H9 (cell line): ENCODE data around the gene CCDC70. TPM values are rescaled to one million over a fixed set of nuclear protein-coding genes. Genes with fewer than 3 reads are reported as not detected.

ENCODE experiments used
- DNase-seq: peaks from one replicate; pipeline ENCODE4 v3.0.0-alpha.2; 2017
- H2AFZ ChIP-seq: one replicate; pipeline ENCODE4 v1.6.1; 2013; ENCODE audit warnings: mild to moderate bottlenecking, low read length, control low read depth, moderate library complexity
- H2AK5ac ChIP-seq: 2 replicates; pipeline ENCODE4 v1.6.1; 2013; ENCODE audit warnings: low read length, control low read depth, mixed read lengths; ENCODE audit not compliant: insufficient read length
- H2BK120ac ChIP-seq: one replicate; pipeline ENCODE4 v1.6.1; 2013; ENCODE audit warnings: low read depth, mild to moderate bottlenecking, low read length, control low read depth, inconsistent platforms; ENCODE audit not compliant: poor library complexity, severe bottlenecking
- H2BK12ac ChIP-seq: 2 replicates; pipeline ENCODE4 v1.6.1; 2013; ENCODE audit warnings: low read length, control low read depth, mixed read lengths, low read depth; ENCODE audit not compliant: insufficient read length
- H2BK15ac ChIP-seq: 2 replicates; pipeline ENCODE4 v1.6.1; 2013; ENCODE audit warnings: low read depth, low read length, control low read depth
- H2BK20ac ChIP-seq: one replicate; pipeline ENCODE4 v1.6.1; 2013; ENCODE audit warnings: low read depth, mild to moderate bottlenecking, low read length, control low read depth, inconsistent platforms; ENCODE audit not compliant: poor library complexity, severe bottlenecking
- H2BK5ac ChIP-seq: 2 replicates; pipeline ENCODE4 v1.6.1; 2013; ENCODE audit warnings: low read length, control low read depth, mixed read lengths; ENCODE audit not compliant: insufficient read length
- H3K14ac ChIP-seq: 2 replicates; pipeline ENCODE4 v1.6.1; 2013; ENCODE audit warnings: low read length, control low read depth; ENCODE audit not compliant: insufficient read depth
- H3K18ac ChIP-seq: 2 replicates; pipeline ENCODE4 v1.6.1; 2013; ENCODE audit warnings: low read depth, mild to moderate bottlenecking, mixed read lengths, low read length, control low read depth; ENCODE audit not compliant: insufficient read length
- H3K23ac ChIP-seq: 2 replicates; pipeline ENCODE4 v1.6.1; 2013; ENCODE audit warnings: low read length, control low read depth, mixed read lengths, low read depth; ENCODE audit not compliant: insufficient read length
- H3K23me2 ChIP-seq: 2 replicates; pipeline ENCODE4 v1.6.1; 2013; ENCODE audit warnings: low read depth, mild to moderate bottlenecking, mixed read lengths, low read length, control low read depth; ENCODE audit not compliant: insufficient read length, poor library complexity, severe bottlenecking
- H3K27ac ChIP-seq: 2 replicates; pipeline ENCODE4 v1.5.1; 2013; ENCODE audit warnings: low read length, control low read depth, mixed read lengths, low read depth; ENCODE audit not compliant: insufficient read length
- H3K27me3 ChIP-seq: 2 replicates; pipeline ENCODE4 v1.6.1; 2013; ENCODE audit warnings: low read length, control low read depth, inconsistent platforms; ENCODE audit not compliant: insufficient read depth
- H3K4ac ChIP-seq: 2 replicates; pipeline ENCODE4 v1.6.1; 2013; ENCODE audit warnings: low read depth, mild to moderate bottlenecking, control low read depth, inconsistent platforms, low read length, moderate library complexity
- H3K4me1 ChIP-seq: 2 replicates; pipeline ENCODE4 v1.6.1; 2013; ENCODE audit warnings: low read length, control low read depth, inconsistent platforms; ENCODE audit not compliant: insufficient read depth
- H3K4me2 ChIP-seq: 2 replicates; pipeline ENCODE4 v1.6.1; 2013; ENCODE audit warnings: low read length, control low read depth, mixed read lengths; ENCODE audit not compliant: insufficient read length, insufficient read depth
- H3K56ac ChIP-seq: 2 replicates; pipeline ENCODE4 v1.6.1; 2013; ENCODE audit warnings: low read depth, mild to moderate bottlenecking, mixed read lengths, low read length, control low read depth; ENCODE audit not compliant: insufficient read length
- H3K79me1 ChIP-seq: 2 replicates; pipeline ENCODE4 v1.6.1; 2013; ENCODE audit warnings: low read depth, mild to moderate bottlenecking, moderate library complexity, low read length, control low read depth, inconsistent platforms; ENCODE audit not compliant: insufficient read depth, poor library complexity, severe bottlenecking
- H3K79me2 ChIP-seq: 2 replicates; pipeline ENCODE4 v1.6.1; 2013; ENCODE audit warnings: low read length, control low read depth, inconsistent platforms; ENCODE audit not compliant: insufficient read depth
- H3K9ac ChIP-seq: 2 replicates; pipeline ENCODE4 v1.6.1; 2013; ENCODE audit warnings: low read length, control low read depth, mixed read lengths; ENCODE audit not compliant: insufficient read length; ENCODE audit errors: extremely low read depth
- H3K9me3 ChIP-seq: one replicate; pipeline ENCODE4 v1.6.1; 2013; ENCODE audit warnings: low read depth, low read length, inconsistent platforms; ENCODE audit not compliant: control insufficient read depth
- H3T11ph ChIP-seq: one replicate; pipeline ENCODE4 v1.6.1; 2013; ENCODE audit warnings: mild to moderate bottlenecking, low read length, control low read depth, inconsistent platforms
- H4K20me1 ChIP-seq: one replicate; pipeline ENCODE4 v1.6.1; 2013; ENCODE audit not compliant: control insufficient read depth, insufficient read length, insufficient read depth
- H4K5ac ChIP-seq: 2 replicates; pipeline ENCODE4 v1.6.1; 2013; ENCODE audit warnings: low read depth, mild to moderate bottlenecking, mixed read lengths, low read length, control low read depth; ENCODE audit not compliant: insufficient read length
- H4K8ac ChIP-seq: replicated peaks from 2 replicates; pipeline ENCODE4 v1.6.1; 2013; ENCODE audit warnings: low read length, control low read depth, mixed read lengths, low read depth; ENCODE audit not compliant: insufficient read length
- H4K91ac ChIP-seq: 2 replicates; pipeline ENCODE4 v1.6.1; 2013; ENCODE audit warnings: low read depth, mild to moderate bottlenecking, moderate library complexity, mixed read lengths, low read length, control low read depth; ENCODE audit not compliant: insufficient read length
- H3K27ac Mint-ChIP-seq, 3 experiments: 2 replicates in 2 of 3; 3 replicates in 1 of 3; pipeline ENCODE4 v1.8.0; 2020 to 2021; ENCODE audit warnings: mixed read lengths in 3 of 3, mild to moderate bottlenecking in 1 of 3, moderate library complexity in 1 of 3
- H3K27me3 Mint-ChIP-seq: 2 replicates; pipeline ENCODE4 v1.8.0; 2021; ENCODE audit warnings: low read depth, mild to moderate bottlenecking, moderate library complexity, mixed read lengths
- H3K36me3 Mint-ChIP-seq, 3 experiments: 2 replicates in 2 of 3; 3 replicates in 1 of 3; pipeline ENCODE4 v1.8.0; 2020 to 2021; ENCODE audit warnings: low read depth in 3 of 3, mixed read lengths in 3 of 3; ENCODE audit not compliant: insufficient read depth in 1 of 3
- H3K4me1 Mint-ChIP-seq, 2 experiments: 2 replicates each; pipeline ENCODE4 v1.8.0; 2020; ENCODE audit warnings: mixed read lengths in 2 of 2
- H3K4me3 Mint-ChIP-seq, 2 experiments: 2 replicates in 1 of 2; 3 replicates in 1 of 2; pipeline ENCODE4 v1.8.0; 2020 to 2021; ENCODE audit warnings: mild to moderate bottlenecking in 2 of 2, mixed read lengths in 2 of 2, moderate library complexity in 1 of 2
- H3K9me3 Mint-ChIP-seq, 2 experiments: 2 replicates in 1 of 2; 3 replicates in 1 of 2; pipeline ENCODE4 v1.8.0; 2020; ENCODE audit warnings: mild to moderate bottlenecking in 2 of 2, mixed read lengths in 2 of 2, moderate library complexity in 1 of 2
- WGBS: extraction: QIAGEN DNeasy Blood & Tissue Kit; methylation state at CpG from one replicate; pipeline ENCODE4 v1.1.7; 2013; ENCODE audit warnings: missing lambda C conversion rate, low lambda C conversion rate, mixed read lengths; ENCODE audit not compliant: insufficient read length; ENCODE audit errors: extremely low coverage; 5-methylcytosine and 5-hydroxymethylcytosine counted together
- total RNA-seq: library from RNA; stranded (reverse); gene quantifications from 2 replicates; pipeline ENCODE4 v1.2.1, GENCODE V29; 2021
- TF ChIP-seq, protein P1 (sequence below): fragments of 200-600 bp; sonication (generic); conservative IDR thresholded peaks from 3 replicates; pipeline ENCODE4 v1.8.0; 2021; ENCODE audit warnings: antibody characterized with exemption, mild to moderate bottlenecking

The CCDC70 gene
- total RNA-seq, 1 experiment from 2014 or later = not detected

- H2BK5ac ChIP-seq = no peak overlapping the region
- H3K4me2 ChIP-seq = no peak overlapping the region
- Mint-ChIP-seq H3K4me3 (no peak overlapping the region), H3K27ac (peak overlapping the region in 1 of 3 experiments; percentile 6; a peak in 1 of 7 replicates), H3K9me3 (no peaks in the 10 kb centered on the region), H3K36me3 (no peaks in the 10 kb centered on the region), H3K27me3 (no peaks in the 10 kb centered on the region; the same call in 1 of the 2 replicates), H3K4me1 (peaks cover 2 to 6% of the 10 kb centered on the region in 2 experiments; a peak in 3 of 4 replicates)
- no peak overlapping the region for H3K14ac ChIP-seq
- H3K79me1 ChIP-seq = no peaks in the 10 kb centered on the region
- no peak overlapping the region for H2BK12ac ChIP-seq
- H3K23me2 ChIP-seq = no peaks in the 10 kb centered on the region
- H4K5ac ChIP-seq = no peak overlapping the region
- H4K91ac ChIP-seq = no peak overlapping the region
- no peak overlapping the region for H3K18ac ChIP-seq
- H3K27me3 ChIP-seq = no peaks in the 10 kb centered on the region
- H3K79me2 ChIP-seq = no peaks in the 10 kb centered on the region
- H4K20me1 ChIP-seq = no peaks in the 10 kb centered on the region
- H2AFZ ChIP-seq = no peak overlapping the region
- H2BK15ac ChIP-seq = no peak overlapping the region
- no peaks in the 10 kb centered on the region for H3K4me1 ChIP-seq
- H3K9me3 ChIP-seq = no peaks in the 10 kb centered on the region
- no peak overlapping the region for H4K8ac ChIP-seq
- H3K4ac ChIP-seq = no peak overlapping the region
- TF ChIP-seq, protein P1, sequence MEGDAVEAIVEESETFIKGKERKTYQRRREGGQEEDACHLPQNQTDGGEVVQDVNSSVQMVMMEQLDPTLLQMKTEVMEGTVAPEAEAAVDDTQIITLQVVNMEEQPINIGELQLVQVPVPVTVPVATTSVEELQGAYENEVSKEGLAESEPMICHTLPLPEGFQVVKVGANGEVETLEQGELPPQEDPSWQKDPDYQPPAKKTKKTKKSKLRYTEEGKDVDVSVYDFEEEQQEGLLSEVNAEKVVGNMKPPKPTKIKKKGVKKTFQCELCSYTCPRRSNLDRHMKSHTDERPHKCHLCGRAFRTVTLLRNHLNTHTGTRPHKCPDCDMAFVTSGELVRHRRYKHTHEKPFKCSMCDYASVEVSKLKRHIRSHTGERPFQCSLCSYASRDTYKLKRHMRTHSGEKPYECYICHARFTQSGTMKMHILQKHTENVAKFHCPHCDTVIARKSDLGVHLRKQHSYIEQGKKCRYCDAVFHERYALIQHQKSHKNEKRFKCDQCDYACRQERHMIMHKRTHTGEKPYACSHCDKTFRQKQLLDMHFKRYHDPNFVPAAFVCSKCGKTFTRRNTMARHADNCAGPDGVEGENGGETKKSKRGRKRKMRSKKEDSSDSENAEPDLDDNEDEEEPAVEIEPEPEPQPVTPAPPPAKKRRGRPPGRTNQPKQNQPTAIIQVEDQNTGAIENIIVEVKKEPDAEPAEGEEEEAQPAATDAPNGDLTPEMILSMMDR = no peak
- H2AK5ac ChIP-seq = no peak overlapping the region
- H2BK120ac ChIP-seq = no peak overlapping the region
- no peak overlapping the region for H3K27ac ChIP-seq
- no peak overlapping the region for H3K56ac ChIP-seq
- no peak overlapping the region for H3K23ac ChIP-seq
- H3T11ph ChIP-seq = no peak overlapping the region
- H2BK20ac ChIP-seq = no peak overlapping the region
- H3K9ac ChIP-seq = no peak overlapping the region
- no peak for DNase-seq
- no CpG with 5 or more reads among the region's 3 CpGs for WGBS
Observed at GRCh38 chr13:51837016-51837415, 24.8 kb upstream of the CCDC70 start.
